ENCODE results near the gene EMILIN3. TPM values are rescaled to one million over a fixed set of nuclear protein-coding genes. Genes with fewer than 3 reads are reported as not detected.

The EMILIN3 gene
- total RNA-seq, 2 donors from 2014 or later = 1.8 to 4.9 TPM

DNA sequence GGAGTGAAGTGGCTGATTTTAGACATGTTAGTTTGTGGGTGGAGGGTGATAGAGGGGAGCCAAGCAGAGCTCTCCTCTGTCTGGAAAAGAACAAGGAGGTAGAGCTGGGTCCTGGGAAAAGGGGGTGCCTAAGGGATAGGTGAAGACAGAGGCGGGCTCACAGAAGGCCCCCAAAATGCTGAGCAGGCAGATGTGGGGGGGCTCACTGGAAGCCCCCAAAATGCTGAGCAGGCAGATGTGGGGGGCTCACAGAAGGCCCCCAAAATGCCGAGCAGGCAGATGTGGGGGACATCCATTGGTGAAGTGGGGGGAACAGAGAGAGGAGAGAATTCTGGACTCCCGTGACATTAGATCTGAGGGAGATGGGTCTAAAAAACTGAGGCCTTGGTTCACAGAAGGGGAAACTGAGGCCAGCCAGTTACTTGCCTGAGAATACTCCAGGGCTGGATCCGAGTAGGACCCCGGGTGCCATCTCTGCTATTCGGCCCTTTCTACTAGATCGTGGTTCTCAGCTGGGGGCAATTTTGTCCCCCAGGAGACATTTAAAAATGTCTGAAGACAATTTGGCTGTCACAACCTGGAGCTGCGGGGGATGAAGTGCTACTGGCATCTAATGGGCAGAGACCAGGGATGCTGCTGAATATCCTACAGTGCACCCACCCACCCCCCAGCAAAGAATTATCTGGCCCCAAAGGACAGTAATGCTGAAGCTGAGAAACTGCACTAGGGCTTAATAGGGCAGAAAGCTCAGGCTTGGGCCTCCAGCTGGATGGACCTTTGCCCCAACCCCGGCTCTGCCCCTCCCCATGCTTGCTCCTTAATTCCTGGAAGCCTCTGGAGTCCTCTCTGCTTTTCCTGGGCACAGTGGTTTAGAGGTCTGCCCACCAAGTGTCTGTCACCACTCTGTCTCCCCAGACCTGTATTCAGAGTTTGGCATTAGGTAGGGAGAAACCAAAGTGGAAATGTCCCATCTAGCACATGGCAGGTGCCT is 23.8 kb downstream of the EMILIN3 start:
- Histone ChIP-seq H3K9me3 (no peaks in the 10 kb centered on the region), H3K4me1 (peaks cover 0 to 21% of the 10 kb centered on the region in 2 donors), H3K27me3 (no peaks in the 10 kb centered on the region), H3K4me3 (no peak overlapping the region), H3K36me3 (peaks cover 4% of the 10 kb centered on the region), H3K27ac (no peak overlapping the region)
- TF ChIP-seq CTCF (IDR thresholded peaks at IDR 0.05) = no peak
- no peak for DNase-seq (ENCODE audit: low spot score)

GRCh38 chr20:41340327-41341055 is 26.1 kb downstream of the EMILIN3 start, which contains the start of gene LPIN3:
LPIN3 (plus strand) TSS chr20:41340821; CDS start chr20:41345804, 4,983 bp downstream.
- Histone ChIP-seq H3K4me3 (peak within 1 kb of the TSS; percentile 41 to 54), H3K4me1 (peaks cover 0 to 21% of the 10 kb centered on the region in 2 donors), H3K36me3 (no peaks in the 10 kb centered on the region), H3K9me3 (no peaks in the 10 kb centered on the region), H3K27ac (peak within 1 kb of the TSS; percentile 78 to 81), H3K27me3 (no peaks in the 10 kb centered on the region)
- peak in 1 of 2 donors; percentile 42 for TF ChIP-seq CTCF (IDR thresholded peaks at IDR 0.05)
- peak; percentile 93 for DNase-seq (ENCODE audit: low spot score)

DNA sequence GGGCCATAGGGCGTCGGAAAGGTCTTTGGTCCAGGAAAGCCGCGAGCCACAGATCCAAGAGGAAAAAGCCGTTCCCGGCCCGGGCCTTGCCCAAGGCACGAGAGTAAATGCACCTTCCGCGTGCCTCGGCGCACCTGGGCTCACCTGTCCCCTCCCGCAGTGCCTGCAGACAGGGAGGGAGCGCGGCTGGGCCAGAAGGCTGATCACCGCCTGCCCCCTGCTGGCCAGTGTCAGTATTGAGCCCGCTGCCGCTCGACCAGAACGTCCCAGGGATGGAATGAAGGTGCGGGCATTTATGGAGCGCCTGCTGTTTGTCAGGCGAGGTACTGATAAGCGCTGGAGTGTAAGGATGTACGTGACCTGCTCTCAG is 26.7 kb downstream of the EMILIN3 start:
- no peaks in the 10 kb centered on the region for H3K27me3 ChIP-seq
- peak overlapping the region; percentile 24 to 54 for H3K4me3 ChIP-seq
- peak; percentile 94 to 97 for TF ChIP-seq CTCF (IDR thresholded peaks at IDR 0.05)
- no peaks in the 10 kb centered on the region for H3K9me3 ChIP-seq
- H3K4me1 ChIP-seq = peaks cover 0 to 21% of the 10 kb centered on the region in 2 donors
- peak; percentile 88 for DNase-seq (ENCODE audit: low spot score)
- H3K27ac ChIP-seq = peak overlapping the region; percentile 78 to 81
- no peaks in the 10 kb centered on the region for H3K36me3 ChIP-seq

GRCh38 chr20:41336711-41337492 is 29.7 kb downstream of the EMILIN3 start:
- H3K36me3 ChIP-seq = no peaks in the 10 kb centered on the region
- DNase-seq (ENCODE audit: low spot score) = no peak
- peaks cover 0 to 21% of the 10 kb centered on the region in 2 donors for H3K4me1 ChIP-seq
- H3K27me3 ChIP-seq = no peaks in the 10 kb centered on the region
- H3K9me3 ChIP-seq = no peaks in the 10 kb centered on the region
- no peak overlapping the region for H3K27ac ChIP-seq
- TF ChIP-seq CTCF (IDR thresholded peaks at IDR 0.05) = no peak
- no peak overlapping the region for H3K4me3 ChIP-seq

DNA sequence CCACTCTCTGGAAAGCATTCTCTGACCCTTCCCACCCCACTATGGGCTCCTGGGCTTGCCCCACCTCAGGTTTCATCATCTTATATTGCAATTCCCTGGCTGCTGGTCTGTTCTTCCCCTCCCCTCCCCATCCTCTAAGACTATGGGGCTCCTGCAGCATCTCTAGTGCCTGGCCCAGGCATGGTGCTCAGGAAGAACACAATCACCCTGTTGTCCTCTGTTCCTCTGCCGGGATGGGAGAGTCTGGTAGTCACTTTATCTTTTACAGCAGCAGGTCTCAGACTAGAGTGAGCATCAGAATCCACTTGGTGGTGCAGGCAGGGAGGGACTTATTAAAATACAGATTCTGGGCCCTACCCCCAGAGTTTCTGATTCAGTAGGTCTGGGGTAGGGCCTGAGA is 31.0 kb downstream of the EMILIN3 start:
- no peak overlapping the region for H3K4me3 ChIP-seq
- no peak for TF ChIP-seq CTCF (IDR thresholded peaks at IDR 0.05)
- H3K27me3 ChIP-seq = no peaks in the 10 kb centered on the region
- no peaks in the 10 kb centered on the region for H3K36me3 ChIP-seq
- peak overlapping the region in 1 of 2 donors; percentile 61 for H3K27ac ChIP-seq
- H3K4me1 ChIP-seq = peaks cover 0 to 11% of the 10 kb centered on the region in 2 donors
- no peaks in the 10 kb centered on the region for H3K9me3 ChIP-seq
- DNase-seq (ENCODE audit: low spot score) = no peak
